Endometrium (tissue), 2 donors: ENCODE data around the gene HSPA4.
"Not testable (repeated sequence)": the region's sequence is repeated elsewhere in the genome, so short reads cannot be mapped to it uniquely, and the experiment has no call there.

ENCODE experiments used
- FAIRE-seq: peaks from 2 replicates; lab custom pipeline; 2012; peaks lifted over from hg19 to GRCh38; lab: Jason Lieb, UNC
- donor health status: control.
- donor health status: control.

HSPA4 gene

DNA sequence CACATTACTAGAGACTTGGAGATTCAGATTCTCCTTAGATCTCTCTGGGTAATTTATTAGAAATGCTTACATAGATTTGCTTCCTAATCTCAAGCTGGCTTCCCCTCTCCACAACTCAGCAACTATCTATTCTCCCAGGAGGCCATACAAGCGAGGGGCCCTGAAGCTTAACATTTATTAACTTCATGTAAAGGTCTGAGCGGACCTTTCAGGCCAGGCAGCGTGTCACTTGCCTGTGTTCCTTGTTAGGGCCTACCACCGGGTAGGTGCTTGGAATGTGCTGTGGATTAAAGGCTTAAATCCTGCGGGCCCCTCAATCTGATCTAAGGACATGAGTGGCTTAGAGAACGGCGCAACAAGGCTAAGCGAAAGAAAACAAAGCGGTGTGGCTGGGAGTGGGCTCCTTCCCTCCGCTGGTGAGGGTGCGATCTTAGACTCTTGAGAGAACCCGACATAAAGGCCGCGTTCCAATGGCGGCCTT lies 712 bp upstream of the HSPA4 start:
- FAIRE-seq, result no peak

DNA sequence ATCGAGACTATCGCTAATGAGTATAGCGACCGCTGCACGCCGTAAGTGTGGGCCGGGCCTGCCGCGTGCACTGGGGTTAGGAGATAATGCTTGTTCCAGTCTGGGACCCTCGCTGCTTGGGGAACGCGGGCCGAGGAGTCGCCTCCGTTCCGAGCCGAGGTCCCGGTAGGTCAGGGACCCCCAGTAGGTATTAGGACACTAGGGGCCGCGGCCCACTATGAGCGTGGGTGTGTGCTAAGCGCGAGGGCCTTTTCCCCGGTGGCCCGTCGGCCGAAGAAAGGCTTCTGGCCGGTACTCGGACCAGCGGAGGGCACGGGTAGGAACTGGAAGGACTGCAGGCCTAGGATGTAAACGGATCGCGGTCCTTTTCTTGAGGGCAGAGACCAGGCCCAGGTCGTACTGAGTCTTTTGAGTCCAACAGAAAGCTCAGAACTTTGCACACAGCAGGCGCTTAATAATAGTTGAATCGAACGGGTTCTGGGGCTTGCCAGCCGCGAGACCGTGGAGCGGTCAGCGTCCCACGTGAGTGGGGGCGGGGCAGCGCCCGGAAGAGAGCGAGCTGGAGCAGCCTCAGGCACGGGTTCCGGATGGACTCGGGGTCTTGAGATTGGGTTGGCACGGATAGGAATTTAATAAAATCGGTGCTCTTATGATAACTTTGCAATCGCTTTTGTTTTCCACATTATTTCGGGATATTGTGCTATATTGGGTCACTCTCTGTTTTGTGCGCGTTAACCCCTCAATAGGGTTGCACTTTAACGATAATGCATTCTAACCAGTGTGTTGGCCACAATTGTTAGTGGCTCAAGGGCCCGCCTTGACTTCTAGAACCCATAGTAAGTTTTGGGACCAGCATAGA lies 733 bp downstream of the HSPA4 start:
- no peak for FAIRE-seq

DNA sequence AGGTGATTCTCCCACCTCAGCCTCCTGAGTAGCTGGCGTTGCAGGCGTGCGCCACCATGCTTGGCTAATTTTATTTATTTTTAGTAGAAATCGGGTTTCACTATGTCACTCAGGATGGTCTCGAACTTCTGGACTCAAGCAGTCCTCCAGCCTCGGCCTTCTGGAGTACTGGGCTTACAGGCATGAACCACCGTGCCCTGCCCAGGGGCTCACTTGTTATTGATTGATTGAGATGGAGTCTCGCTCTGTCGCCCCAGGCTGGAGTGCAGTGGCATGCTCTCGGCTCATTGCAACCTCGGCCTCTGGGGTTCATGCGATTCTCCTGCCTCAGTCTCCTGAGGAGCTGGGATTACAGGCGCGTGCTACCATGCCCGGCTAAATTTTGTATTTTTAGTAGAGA lies 1.6 kb downstream of the HSPA4 start:
- no peak for FAIRE-seq

DNA sequence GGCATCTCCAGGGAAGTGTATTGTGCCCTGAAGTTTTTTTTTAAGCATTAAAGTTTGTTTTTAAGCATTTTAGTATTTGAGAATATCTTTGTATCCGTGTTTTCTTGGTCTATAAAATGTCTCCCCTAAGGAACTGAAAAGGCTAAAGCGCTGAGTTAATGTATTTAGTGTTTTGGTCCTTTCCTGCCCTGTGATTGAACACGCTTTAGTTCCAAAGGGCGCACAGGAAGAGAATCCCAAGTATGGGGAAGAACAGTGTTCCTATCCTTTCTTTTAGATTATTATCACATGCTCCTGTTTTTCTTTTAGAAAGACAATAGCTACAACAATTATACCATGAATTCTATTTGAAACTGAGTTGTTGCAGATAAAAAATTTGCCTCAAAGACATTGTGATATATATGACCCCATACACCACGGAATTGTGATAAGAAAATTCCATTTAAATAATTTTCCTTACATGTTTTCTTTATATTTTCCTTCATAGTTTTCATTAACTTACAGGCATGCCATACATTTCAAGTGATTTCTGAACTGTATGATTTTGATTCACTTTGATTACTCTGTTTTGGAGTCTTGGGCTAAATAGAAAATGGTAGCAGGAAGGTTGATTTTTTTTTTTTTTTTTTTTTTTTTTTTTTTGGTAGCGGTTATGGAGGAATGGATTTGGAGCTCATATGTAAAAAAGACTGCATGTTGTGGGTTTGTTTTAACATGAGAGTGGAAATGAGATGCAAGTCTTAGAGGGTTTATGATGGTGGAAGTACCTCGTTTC lies 3.1 kb downstream of the HSPA4 start:
- no peak for FAIRE-seq

DNA sequence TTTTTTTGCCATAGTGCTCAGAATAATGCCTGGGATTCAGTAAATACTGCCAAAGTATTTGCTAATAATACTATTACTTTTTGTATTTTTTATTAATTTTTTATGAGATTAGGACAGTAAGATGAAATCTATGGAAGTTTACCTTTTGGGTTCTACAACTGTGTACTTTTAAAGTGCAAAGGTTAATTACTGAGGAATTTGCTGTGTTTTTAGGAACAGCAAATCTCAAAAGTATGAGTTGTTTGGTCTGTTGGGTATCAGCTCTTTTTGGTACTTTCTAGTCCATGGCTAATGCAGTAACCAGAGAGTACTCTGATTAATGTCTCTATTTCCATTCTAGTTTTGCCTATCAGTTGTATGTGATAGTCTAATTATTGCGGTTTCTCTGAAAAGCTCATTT lies 5.1 kb downstream of the HSPA4 start:
- FAIRE-seq, result no peak

DNA sequence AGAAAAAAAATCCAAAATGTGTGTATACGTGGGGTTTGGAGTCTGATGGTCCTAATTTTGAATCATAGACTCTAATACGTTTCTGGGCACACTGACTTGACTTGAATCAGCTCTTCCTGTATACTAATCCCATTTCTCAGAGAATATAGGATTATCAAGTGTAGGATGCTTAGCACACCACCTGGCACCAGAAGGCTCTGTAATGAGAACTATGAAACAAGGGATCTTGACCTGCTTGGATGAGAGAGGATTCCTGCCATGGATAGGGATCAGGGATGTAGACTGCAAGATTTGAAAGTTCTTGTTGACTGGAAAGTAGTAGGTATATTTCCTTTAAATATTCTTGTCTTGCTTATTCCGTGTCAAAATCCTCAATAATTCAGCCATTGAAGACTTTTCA lies 7.8 kb downstream of the HSPA4 start:
- FAIRE-seq, result no peak

DNA sequence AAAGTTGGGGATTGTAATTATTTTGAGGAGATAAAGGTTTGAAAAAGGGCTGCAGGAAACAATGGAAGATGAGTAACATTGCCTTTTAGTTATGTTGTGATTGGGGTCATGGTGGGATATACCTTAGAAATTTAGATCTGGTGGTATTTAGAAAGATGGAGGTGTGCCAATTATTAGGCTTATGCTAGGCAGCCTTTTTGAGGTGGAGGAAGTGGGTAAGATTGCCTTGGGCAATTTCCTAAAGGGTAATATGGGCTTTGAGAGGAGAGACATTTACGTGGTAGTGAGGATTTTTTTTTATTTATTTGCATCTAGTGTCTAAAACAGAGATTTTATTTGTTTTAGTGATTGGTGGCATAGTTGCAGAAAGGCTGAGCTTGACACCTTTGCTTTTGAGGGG lies 10.5 kb downstream of the HSPA4 start:
- no peak for FAIRE-seq

DNA sequence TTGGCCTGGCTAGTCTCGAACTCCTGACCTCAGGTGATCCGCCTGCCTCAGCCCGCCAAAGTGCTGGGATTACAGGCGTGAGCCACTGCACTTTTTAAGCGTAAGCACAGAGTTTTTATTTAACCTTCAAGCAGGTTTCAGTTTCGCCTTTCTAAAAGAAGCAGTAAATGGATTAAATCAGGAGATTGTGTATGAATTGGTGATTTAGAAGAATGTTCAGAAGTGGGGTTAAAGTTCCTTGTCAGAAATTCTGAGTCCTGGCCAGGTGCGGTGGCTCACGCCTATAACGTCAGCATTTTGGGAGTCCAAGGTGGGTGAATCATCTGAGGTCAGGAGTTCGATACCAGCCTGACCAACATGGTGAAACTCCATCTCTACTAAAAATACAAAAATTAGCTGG lies 12.2 kb downstream of the HSPA4 start:
- no peak for FAIRE-seq

DNA sequence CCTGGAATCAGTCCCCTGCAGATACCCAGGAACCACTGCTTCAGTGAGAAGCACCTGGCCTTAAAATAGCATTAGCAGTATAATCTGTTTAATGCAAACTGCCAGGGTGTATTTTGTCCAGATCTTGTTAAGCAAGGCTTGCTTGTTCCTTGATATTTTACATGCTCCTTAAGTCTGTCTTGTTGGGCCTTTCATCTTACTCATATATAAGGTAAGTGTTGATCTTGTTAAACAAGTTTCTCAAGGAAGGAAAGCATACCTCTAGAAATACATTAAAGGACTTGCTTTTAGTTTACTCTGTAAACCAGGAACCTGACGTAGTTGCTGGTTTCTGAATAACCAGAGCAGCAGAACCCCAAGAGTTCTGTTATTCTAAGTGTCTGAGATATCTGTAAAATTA lies 13.7 kb downstream of the HSPA4 start:
- FAIRE-seq, result no peak

DNA sequence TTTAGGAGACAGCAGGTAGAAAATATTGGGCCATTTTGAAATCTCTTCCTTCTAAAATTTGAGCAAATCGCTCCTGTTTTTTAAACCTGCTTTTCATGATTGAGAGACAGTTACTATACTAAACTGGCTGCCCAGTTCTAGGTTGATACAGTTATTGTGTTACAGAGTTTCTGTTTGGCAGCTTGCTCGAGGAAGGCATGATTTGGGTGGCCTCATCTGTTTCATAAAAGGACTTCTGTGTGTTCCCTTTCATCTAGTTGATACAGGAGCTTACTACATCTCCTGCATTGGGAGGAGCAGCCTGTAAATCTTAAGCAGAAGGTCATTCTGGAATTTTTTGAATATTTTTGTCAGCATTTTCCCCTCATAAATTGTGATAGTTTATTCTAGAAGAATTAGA lies 14.2 kb downstream of the HSPA4 start:
- no peak for FAIRE-seq

DNA sequence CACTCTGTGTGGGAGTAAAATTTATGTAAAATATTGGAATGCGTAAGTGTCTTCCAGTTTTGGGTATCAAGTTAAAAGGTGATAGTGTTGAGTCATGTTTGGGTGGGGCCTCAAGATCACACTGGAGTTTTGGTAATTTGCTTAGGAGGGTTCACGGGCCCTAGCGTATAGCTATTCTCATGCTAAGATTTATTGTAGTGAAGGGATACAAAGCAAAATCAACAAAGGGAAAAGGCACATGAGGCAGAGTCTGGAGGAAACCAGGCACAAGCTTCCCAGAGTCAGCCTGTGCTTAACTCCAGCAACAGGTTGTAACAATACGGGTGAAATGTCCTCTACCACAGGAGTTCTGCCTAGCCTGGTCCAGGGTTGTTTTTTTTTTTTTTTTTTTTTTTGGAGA lies 20.2 kb downstream of the HSPA4 start:
- FAIRE-seq, result no peak

DNA sequence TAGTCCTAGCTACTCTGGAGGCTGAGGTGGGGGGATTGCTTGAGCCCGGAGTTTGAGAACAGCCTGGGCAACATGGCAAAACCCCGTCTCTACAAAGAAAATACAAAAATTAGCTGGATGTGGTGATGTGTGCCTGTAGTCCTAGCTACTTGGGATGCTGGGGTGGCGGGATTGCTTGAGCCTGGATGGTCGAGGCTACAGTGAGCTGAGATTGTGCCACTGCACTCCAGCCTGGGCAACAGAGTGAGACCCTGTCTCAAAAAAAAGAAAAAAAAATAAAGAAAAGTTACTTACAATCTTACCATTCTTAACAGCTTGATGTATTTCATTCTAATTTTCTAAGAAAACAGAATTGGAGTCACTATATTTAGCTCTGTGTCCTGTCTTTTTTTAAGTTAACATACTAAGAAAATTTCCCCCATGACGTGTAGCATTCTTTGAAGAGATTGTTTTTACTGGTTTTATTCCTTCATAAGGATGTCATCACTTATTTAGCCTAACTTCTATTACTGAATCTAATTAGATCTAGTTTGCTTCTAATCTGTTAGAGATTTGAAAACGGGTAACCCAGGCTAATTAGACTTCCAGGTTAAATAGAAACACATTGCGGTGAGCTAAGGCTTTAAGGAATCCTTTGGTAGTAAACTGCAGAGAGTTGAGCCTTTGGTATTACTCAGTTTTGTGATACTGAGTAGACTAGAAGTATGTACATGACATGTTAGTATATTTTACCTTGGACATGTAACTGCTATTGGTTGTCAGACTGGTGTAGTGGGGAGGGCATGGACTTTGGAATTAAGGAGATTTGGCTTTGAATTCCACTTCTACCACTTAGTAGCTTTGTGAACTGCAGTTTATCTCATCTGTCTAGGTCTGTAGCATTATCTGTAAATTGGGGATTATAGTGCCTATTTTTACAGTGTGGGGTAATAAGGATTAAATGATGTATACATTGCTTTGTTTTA lies 24.0 kb downstream of the HSPA4 start:
- no peak for FAIRE-seq

DNA sequence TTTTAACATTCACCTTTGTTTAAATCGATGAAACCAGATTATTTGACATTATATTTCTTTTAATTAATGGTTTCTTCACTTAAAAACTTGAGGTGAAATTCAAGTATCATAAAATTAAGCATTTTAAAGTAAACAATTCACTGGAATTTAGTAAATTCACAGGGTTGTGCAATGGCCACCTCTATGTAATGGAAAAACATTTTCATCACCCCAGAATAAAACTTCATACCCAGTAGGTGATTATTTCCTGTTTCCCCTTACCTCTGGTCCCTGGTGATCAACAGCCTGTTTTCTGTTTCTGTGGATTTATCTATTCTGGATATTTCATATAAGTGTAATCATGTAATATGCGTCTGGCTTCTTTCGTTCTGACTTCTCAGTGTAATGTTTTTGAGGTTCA lies 27.2 kb downstream of the HSPA4 start:
- no peak for FAIRE-seq

DNA sequence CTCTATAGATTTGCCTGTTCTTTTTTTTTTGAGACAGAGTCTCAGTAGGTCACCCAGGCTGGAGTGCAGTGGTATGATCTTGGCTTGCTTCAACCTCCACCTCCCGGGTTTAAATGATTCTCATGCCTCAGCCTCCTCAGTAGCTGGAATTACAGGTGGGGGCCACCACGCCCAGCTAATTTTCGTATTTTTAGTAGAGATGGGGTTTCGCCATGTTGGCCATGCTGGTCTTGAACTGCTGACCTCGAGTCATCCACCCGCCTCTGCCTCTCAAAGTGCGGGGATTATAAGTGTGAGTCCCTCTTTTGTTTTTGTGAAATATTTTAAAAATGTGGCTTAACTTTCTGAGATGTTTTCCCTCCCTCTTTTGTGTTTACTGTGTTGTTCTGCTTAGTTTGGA lies 29.2 kb downstream of the HSPA4 start:
- FAIRE-seq, result no peak

DNA sequence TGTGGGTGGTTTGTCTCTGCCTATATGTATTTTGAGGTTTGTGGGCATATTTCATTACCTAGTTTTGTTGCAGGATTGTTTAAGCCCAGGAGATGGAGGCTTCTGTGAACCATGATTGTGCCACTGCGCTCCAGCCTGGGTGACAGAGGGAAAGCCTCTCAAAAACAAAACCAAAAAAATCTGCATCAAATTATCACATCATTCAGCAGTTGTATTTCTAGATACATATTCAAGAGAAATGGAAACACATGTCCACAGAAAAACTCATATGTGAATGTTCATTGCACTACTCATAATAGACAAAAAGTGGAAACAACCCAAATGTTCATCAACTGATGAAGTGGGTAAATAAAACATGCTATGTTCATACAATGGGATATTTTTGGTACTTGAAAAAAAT lies 29.9 kb downstream of the HSPA4 start:
- FAIRE-seq, result no peak

DNA sequence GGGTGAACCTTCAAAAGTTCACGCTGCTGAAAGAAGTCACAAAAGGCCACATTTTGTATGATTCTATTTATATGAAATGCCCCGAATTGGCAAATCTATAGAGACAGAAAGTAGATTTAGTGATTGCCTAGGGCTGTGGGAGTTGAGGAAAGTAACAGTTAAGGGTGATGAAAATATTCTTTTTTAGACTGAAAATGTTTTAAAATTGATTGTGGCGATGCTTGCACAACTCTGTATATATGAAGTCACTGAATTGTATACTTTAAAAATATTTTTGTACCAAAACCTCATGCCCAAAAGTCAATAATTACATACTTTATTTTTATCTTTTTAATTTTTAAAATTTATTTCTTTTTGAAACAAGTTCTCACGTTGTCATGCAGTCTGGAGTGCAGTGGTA lies 30.3 kb downstream of the HSPA4 start:
- FAIRE-seq, result no peak

DNA sequence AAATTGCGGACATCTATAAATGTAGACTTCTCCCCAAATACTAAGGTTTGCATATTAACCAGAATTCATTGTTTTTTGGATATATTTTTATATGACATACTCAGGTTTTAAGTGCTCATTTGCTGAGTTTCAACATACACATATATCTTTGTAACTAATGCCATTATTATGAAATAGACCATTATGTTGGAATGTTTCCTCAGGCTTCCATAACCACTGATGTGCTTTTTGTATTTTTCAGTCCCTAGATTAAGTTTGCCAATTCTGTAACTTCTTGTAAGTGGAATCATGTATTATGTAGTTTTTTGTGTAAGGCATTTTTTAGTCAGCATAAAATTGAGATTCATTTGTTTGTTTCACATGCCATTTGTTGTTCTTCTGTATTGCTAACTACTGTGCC lies 32.1 kb downstream of the HSPA4 start:
- no peak for FAIRE-seq

DNA sequence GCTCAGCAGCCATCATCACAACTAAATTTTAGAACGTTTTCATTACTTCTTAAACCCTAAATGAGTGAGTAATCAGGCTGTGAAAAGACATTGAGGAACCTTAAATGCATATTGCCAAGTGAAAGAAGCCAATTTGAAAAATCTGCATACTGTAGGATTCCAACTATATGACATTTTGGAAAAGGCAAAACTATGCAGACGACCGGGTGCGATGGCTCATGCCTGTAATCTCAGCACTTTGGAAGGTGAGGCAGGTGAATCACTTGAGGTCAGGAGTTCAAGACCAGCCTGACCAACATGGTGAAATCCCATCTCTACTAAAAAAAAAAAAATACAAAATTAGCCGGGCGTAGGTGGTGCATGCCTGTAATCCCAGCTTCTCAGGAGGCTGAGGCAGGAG lies 33.4 kb downstream of the HSPA4 start:
- not testable (repeated sequence) for FAIRE-seq

DNA sequence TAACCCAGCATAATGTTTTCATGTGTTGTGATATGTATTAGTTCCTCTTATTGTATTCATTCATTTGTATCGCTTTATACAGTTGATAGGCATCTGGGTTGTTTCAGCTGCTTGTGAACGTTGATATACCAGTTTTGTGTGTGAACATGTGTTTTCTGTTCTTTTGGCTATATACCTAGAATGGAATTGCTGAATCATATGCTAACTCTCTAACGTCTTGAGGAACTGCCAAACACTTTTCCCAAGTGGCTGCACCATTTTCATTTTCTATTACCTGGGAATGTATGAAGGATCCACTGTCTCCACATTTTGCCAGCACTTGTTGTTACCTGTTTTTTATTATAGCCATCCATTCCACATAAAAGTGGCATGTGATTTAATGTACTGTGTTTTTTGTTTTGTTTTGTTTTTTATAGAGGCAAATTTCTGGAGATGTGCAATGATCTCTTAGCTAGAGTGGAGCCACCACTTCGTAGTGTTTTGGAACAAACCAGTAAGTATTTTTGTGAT lies 34.6 kb downstream of the HSPA4 start:
- no peak for FAIRE-seq

DNA sequence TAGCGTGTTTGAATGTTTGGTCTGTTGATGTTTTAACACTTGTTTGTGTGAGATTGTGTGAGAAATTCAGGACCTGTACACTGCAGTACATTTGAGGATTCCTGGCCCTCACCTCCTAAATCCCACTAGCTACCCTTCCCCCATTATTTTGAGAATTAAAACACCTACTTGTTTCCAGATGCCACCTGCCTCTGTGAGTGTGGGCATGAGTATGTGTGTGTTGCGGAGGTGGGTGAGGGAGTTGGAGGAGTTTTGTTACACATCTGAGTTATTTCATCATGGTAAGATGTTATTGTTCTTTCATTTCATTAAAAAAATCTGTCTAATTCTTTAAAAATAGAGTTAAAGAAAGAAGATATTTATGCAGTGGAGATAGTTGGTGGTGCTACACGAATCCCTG lies 36.3 kb downstream of the HSPA4 start:
- no peak for FAIRE-seq

DNA sequence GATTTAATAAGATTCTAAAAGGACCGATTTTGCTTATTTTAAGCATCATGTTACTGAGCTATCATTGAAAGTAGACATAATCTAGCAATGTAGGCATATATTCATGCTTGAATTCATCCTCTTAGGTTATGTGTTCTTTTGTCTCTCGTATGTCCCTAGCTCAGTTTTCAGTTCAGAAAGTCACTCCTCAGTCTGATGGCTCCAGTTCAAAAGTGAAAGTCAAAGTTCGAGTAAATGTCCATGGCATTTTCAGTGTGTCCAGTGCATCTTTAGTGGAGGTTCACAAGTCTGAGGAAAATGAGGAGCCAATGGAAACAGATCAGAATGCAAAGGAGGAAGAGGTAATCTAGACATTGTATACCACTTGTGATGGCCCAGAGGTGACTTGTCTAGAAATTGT lies 39.2 kb downstream of the HSPA4 start:
- no peak for FAIRE-seq

DNA sequence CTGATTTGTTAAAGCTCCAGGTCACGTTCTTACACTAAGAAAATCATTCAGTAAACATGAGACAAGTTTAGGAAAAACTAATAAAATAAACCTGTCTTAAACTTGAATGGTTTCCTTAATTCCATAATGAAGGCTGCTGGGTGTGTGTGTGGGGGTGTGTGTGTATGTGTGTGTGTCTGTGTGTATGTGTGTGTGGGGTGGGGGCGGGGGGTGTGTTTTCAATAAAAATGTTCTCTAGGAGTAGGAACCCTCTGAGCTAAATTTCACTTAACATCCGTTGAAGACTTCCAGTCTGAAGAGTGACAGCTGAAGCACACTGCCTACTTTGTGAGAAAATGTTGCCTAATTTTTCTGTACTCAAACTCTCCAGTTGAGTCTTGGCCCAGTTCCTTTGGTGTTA lies 54.5 kb downstream of the HSPA4 start:
- no peak for FAIRE-seq
